ENCODE data around the gene UBASH3A.
"Not testable (repeated sequence)": the region's sequence is repeated elsewhere in the genome, so short reads cannot be mapped to it uniquely, and the experiment has no call there.

Gene UBASH3A

GRCh38 chr21:42453224-42453985 is 49.7 kb downstream of the UBASH3A start:
- DNase-seq = peak; percentile 47

GRCh38 chr21:42453986-42454570 is 50.4 kb downstream of the UBASH3A start:
- DNase-seq = no peak

GRCh38 chr21:42454786-42455185 is 51.1 kb downstream of the UBASH3A start:
- no peak for DNase-seq

- DNase-seq = no peak
Measured at GRCh38 chr21:42455196-42455595, 51.5 kb downstream of the UBASH3A start.

GRCh38 chr21:42455754-42456440 is 52.2 kb downstream of the UBASH3A start:
- no peak for DNase-seq

GRCh38 chr21:42456457-42456856 is 52.8 kb downstream of the UBASH3A start:
- no peak for DNase-seq

- no peak for DNase-seq
Measured at GRCh38 chr21:42459082-42459460, 55.4 kb downstream of the UBASH3A start.

GRCh38 chr21:42459546-42460215 is 56.0 kb downstream of the UBASH3A start:
- no peak for DNase-seq

- peak; percentile 37 for DNase-seq
Measured at GRCh38 chr21:42460391-42461184, 56.9 kb downstream of the UBASH3A start.

- DNase-seq = no peak
Measured at GRCh38 chr21:42461185-42461520, 57.5 kb downstream of the UBASH3A start.

- no peak for DNase-seq
Measured at GRCh38 chr21:42461881-42462877, 58.5 kb downstream of the UBASH3A start.

- peak; percentile 50 for DNase-seq
Measured at GRCh38 chr21:42463861-42464515, 60.3 kb downstream of the UBASH3A start.

- peak; percentile 46 for DNase-seq
Measured at GRCh38 chr21:42465008-42465802, 61.5 kb downstream of the UBASH3A start.

- no peak for DNase-seq
Measured at GRCh38 chr21:42465803-42466127, 62.1 kb downstream of the UBASH3A start.

GRCh38 chr21:42466700-42467099 is 63.0 kb downstream of the UBASH3A start:
- no peak for DNase-seq

GRCh38 chr21:42467140-42467983 is 63.7 kb downstream of the UBASH3A start:
- DNase-seq = peak; percentile 61

GRCh38 chr21:42468491-42469131 is 64.9 kb downstream of the UBASH3A start:
- no peak for DNase-seq

- no peak for DNase-seq
Measured at GRCh38 chr21:42469272-42469671, 65.6 kb downstream of the UBASH3A start.

- DNase-seq = not testable (repeated sequence)
Measured at GRCh38 chr21:42469726-42470125, 66.0 kb downstream of the UBASH3A start.
